HepG2 (cell line): ENCODE results near the gene CDC34. TPM values are rescaled to one million over a fixed set of nuclear protein-coding genes. Genes with fewer than 3 reads are reported as not detected.

ENCODE experiments used
- AGO1 ChIP-seq: fragments of 200-400 bp; formaldehyde crosslinking; IDR thresholded peaks from 2 replicates; pipeline ENCODE4 v1.6.1; 2017; ENCODE audit warnings: mild to moderate bottlenecking, low read depth, low read length, moderate library complexity; ENCODE audit not compliant: poor library complexity, severe bottlenecking
- AGO2 ChIP-seq: fragments of 200-400 bp; formaldehyde crosslinking; optimal IDR thresholded peaks from 2 replicates; pipeline ENCODE3; 2017; ENCODE audit warnings: mild to moderate bottlenecking, low read depth, low read length, moderate library complexity
- AKAP8 ChIP-seq: sonication (generic); formaldehyde crosslinking; IDR thresholded peaks from 2 replicates; pipeline ENCODE4 v1.5.1; 2020; ENCODE audit warnings: mild to moderate bottlenecking, missing genetic modification reagents
- BCL6 ChIP-seq: IDR thresholded peaks from 2 replicates; pipeline ENCODE4 v1.6.1; 2016; ENCODE audit warnings: missing genetic modification reagents, missing compliant biosample characterization
- GABPB1 ChIP-seq: IDR thresholded peaks from 2 replicates; pipeline ENCODE4 v1.6.1; 2016; ENCODE audit warnings: mild to moderate bottlenecking, missing genetic modification reagents, moderate library complexity, missing compliant biosample characterization
- IRF9 ChIP-seq: sonication (generic); formaldehyde crosslinking; IDR thresholded peaks from 2 replicates; pipeline ENCODE4 v1.8.0; 2022; ENCODE audit warnings: missing genetic modification reagents, mild to moderate bottlenecking, borderline replicate concordance
- LCORL ChIP-seq, 2 experiments: fragments of 450-650 bp in 1 of 2; sonication (generic) in 1 of 2; formaldehyde crosslinking in 1 of 2; IDR thresholded peaks; 2 replicates each; pipeline versions ENCODE4 v1.5.0 to v1.6.1; 2017 to 2020; ENCODE audit warnings: antibody characterized with exemption in 1 of 2, missing genetic modification reagents in 1 of 2
- RARA ChIP-seq: IDR thresholded peaks from 2 replicates; pipeline ENCODE4 v1.6.1; 2016; ENCODE audit warnings: missing genetic modification reagents, missing compliant biosample characterization
- RFX3 ChIP-seq: IDR thresholded peaks from 2 replicates; pipeline ENCODE4 v1.6.1; 2016; ENCODE audit warnings: missing biosample characterization, missing genetic modification reagents
- RXRA ChIP-seq: sonication (generic); formaldehyde crosslinking; IDR thresholded peaks from 2 replicates; pipeline ENCODE4 v1.5.1; 2020; ENCODE audit warnings: missing genetic modification reagents
- SPEN ChIP-seq: sonication (generic); formaldehyde crosslinking; IDR thresholded peaks from 2 replicates; pipeline ENCODE4 v1.5.1; 2020; ENCODE audit warnings: low read depth, mild to moderate bottlenecking, missing genetic modification reagents
- STAT5B ChIP-seq: sonication (generic); formaldehyde crosslinking; IDR thresholded peaks from 2 replicates; pipeline ENCODE4 v1.4.0; 2020; ENCODE audit warnings: missing genetic modification reagents
- TARDBP ChIP-seq: sonication (generic); formaldehyde crosslinking; IDR thresholded peaks from 2 replicates; pipeline ENCODE4 v1.8.0; 2022; ENCODE audit warnings: mild to moderate bottlenecking, missing genetic modification reagents
- TBX3 ChIP-seq: fragments of 450-650 bp; IDR thresholded peaks from 2 replicates; pipeline ENCODE4 v1.6.1; 2017; ENCODE audit warnings: antibody characterized with exemption, mild to moderate bottlenecking, inconsistent platforms, borderline replicate concordance
- ZBTB33 ChIP-seq: sonication (generic); formaldehyde crosslinking; IDR thresholded peaks from 2 replicates; pipeline ENCODE4 v1.4.0; 2020; ENCODE audit warnings: missing genetic modification reagents
- ZNF205 ChIP-seq: IDR thresholded peaks from 2 replicates; pipeline ENCODE4 v1.6.1; 2018; ENCODE audit warnings: missing biosample characterization, missing genetic modification reagents
- ZNF33B ChIP-seq: sonication (generic); formaldehyde crosslinking; IDR thresholded peaks from 2 replicates; pipeline ENCODE4 v1.5.1; 2020; ENCODE audit warnings: mild to moderate bottlenecking, missing genetic modification reagents
- ZNF563 ChIP-seq: sonication (generic); formaldehyde crosslinking; IDR thresholded peaks from 2 replicates; pipeline ENCODE4 v1.8.0; 2022; ENCODE audit warnings: mild to moderate bottlenecking, moderate library complexity, missing genetic modification reagents
- polyA plus RNA-seq, 8 experiments: library from polyadenylated mRNA; depleted of rRNA in 3 of 8; stranded (reverse) in 7 of 8; unstranded in 1 of 8; fragments of >200 nt; fragmentation: Illumina TruSeq in 4 of 8; extraction: Trizol in 4 of 8; gene quantifications; 2 replicates each; pipeline versions ENCODE4 v1.2.1 to v1.2.3, GENCODE V29; 2011 to 2016; ENCODE audit warnings: low read depth in 4 of 8, missing spikeins in 1 of 8, mixed read lengths in 1 of 8; ENCODE audit not compliant: insufficient read depth in 1 of 8
- total RNA-seq, 5 experiments: library from RNA; depleted of rRNA; stranded (reverse); fragments of >200 nt; fragmentation: Illumina TruSeq; extraction: Trizol; gene quantifications; 2 replicates each; pipeline ENCODE4 v1.2.3, GENCODE V29; 2016; ENCODE audit warnings: low read depth in 1 of 5
- TF ChIP-seq, protein P1 (sequence below): sonication (generic); formaldehyde crosslinking; conservative IDR thresholded peaks from 2 replicates; pipeline ENCODE4 v1.4.0; 2020; ENCODE audit warnings: missing genetic modification reagents
- TF ChIP-seq, protein P2 (sequence below): sonication (generic); formaldehyde crosslinking; IDR thresholded peaks from 2 replicates; pipeline ENCODE4 v1.5.1; 2020; ENCODE audit warnings: mild to moderate bottlenecking, missing genetic modification reagents, moderate library complexity

The CDC34 gene
- total and polyA plus RNA-seq, 2 of the 13 experiments (the other 11 are each of a cell fraction or from before 2014, with no cell fraction given): 138 to 150 TPM

DNA sequence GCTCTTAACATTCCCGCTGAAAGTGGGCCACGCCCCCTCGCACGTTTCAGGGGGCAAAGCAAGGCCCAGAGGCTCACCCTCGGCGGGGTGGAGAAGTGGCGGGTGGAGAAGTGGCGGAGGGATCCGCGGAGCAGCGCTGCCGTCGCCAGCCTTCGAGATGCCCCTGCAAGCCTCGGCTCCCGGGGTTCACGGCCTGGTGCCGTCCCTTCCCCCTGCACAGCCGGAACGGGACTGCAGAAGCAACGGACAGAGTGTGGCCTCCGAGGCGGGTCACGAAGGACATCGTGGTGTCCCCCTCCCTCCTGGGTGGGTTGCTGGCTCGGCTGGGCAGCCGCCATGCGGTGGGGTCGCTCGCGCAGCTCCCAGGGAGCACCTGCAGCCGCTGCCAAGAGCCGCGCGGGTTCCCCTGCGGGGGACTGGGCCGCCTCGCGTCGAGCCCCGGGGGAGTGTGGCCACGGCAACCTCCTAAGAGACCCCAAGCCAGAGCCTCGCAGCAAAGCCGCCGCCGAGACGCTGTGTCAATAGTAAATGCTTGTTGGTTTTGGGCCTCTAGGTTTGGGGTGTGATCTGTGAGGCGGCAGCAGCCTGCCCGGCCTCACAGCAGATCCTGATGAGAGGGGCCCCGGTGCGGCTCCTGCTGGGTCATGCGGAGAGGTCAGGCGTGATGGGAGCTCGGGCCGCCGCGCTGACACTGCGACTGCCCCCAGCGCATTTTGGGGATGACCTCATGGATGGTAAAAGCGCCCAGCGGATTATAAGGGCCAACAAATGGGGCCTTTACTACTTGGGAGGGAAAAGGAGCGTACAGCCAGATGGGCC, 18.8 kb upstream of the CDC34 start (continued):
- 0 out of 2 replicates have a peak, but pooled peaks have one; percentile 29 for TF ChIP-seq IRF9 (CRISPR knock-in tag)
- TF ChIP-seq AGO1: peak; percentile 86
- TF ChIP-seq SPEN (CRISPR knock-in tag): 0 out of 2 replicates have a peak, but pooled peaks have one; percentile 30
- TF ChIP-seq ZNF563 (CRISPR knock-in tag): peak; percentile 39; the same call in 1 of the 2 replicates
- TF ChIP-seq AGO2: peak; percentile 97
- no peak for TF ChIP-seq LCORL (IDR thresholded peaks at IDR 0.05)
- 0 out of 2 replicates have a peak, but pooled peaks have one; percentile 19 for TF ChIP-seq LCORL (CRISPR knock-in tag; IDR thresholded peaks at IDR 0.05)
- TF ChIP-seq TBX3: no peak
- TF ChIP-seq ZNF205: 0 out of 2 replicates have a peak, but pooled peaks have one; percentile 2
- peak; percentile 23; the same call in 1 of the 2 replicates for TF ChIP-seq RARA
- no peak for TF ChIP-seq RFX3 (CRISPR knock-in tag)
- TF ChIP-seq GABPB1 (CRISPR knock-in tag): peak; percentile 45; the same call in 1 of the 2 replicates
- TF ChIP-seq, protein P1, sequence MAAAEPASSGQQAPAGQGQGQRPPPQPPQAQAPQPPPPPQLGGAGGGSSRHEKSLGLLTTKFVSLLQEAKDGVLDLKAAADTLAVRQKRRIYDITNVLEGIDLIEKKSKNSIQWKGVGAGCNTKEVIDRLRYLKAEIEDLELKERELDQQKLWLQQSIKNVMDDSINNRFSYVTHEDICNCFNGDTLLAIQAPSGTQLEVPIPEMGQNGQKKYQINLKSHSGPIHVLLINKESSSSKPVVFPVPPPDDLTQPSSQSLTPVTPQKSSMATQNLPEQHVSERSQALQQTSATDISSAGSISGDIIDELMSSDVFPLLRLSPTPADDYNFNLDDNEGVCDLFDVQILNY (CRISPR knock-in tag): 0 out of 2 replicates have a peak, but pooled peaks have one; percentile 10
- peak; percentile 87 for TF ChIP-seq ZBTB33 (CRISPR knock-in tag)
- TF ChIP-seq AKAP8 (CRISPR knock-in tag): peak; percentile 4; the same call in 1 of the 2 replicates
- TF ChIP-seq, protein P2, sequence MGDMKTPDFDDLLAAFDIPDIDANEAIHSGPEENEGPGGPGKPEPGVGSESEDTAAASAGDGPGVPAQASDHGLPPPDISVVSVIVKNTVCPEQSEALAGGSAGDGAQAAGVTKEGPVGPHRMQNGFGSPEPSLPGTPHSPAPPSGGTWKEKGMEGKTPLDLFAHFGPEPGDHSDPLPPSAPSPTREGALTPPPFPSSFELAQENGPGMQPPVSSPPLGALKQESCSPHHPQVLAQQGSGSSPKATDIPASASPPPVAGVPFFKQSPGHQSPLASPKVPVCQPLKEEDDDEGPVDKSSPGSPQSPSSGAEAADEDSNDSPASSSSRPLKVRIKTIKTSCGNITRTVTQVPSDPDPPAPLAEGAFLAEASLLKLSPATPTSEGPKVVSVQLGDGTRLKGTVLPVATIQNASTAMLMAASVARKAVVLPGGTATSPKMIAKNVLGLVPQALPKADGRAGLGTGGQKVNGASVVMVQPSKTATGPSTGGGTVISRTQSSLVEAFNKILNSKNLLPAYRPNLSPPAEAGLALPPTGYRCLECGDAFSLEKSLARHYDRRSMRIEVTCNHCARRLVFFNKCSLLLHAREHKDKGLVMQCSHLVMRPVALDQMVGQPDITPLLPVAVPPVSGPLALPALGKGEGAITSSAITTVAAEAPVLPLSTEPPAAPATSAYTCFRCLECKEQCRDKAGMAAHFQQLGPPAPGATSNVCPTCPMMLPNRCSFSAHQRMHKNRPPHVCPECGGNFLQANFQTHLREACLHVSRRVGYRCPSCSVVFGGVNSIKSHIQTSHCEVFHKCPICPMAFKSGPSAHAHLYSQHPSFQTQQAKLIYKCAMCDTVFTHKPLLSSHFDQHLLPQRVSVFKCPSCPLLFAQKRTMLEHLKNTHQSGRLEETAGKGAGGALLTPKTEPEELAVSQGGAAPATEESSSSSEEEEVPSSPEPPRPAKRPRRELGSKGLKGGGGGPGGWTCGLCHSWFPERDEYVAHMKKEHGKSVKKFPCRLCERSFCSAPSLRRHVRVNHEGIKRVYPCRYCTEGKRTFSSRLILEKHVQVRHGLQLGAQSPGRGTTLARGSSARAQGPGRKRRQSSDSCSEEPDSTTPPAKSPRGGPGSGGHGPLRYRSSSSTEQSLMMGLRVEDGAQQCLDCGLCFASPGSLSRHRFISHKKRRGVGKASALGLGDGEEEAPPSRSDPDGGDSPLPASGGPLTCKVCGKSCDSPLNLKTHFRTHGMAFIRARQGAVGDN (CRISPR knock-in tag): peak; percentile 72; the same call in 1 of the 2 replicates
- TF ChIP-seq TARDBP: 0 out of 2 replicates have a peak, but pooled peaks have one; percentile 23
- no peak for TF ChIP-seq ZNF33B (CRISPR knock-in tag)
- TF ChIP-seq BCL6: peak; percentile 17; the same call in 1 of the 2 replicates
- TF ChIP-seq RXRA (CRISPR knock-in tag): peak; percentile 23; the same call in 1 of the 2 replicates
- no peak for TF ChIP-seq STAT5B (CRISPR knock-in tag)
